CD8-positive, alpha-beta memory T cell (primary cell): ENCODE measurements around the gene BCL7A. TPM values are rescaled to one million over a fixed set of nuclear protein-coding genes. Genes with fewer than 3 reads are reported as not detected.
A peak's percentile ranks its signal among the peaks of the same experiment; 100 is the strongest.

Experiments
- CTCF ChIA-PET: fragments of 350-600 bp; sonication (Branson Sonifier 250); formaldehyde crosslinking; loops from one replicate; lab custom pipeline; 2021; ENCODE audit warnings: antibody characterized with exemption; lab: Charles Lee
- POLR2A ChIA-PET: fragments of 350-600 bp; sonication (Branson Sonifier 250); formaldehyde crosslinking; loops from one replicate; lab custom pipeline; 2021; ENCODE audit warnings: antibody characterized with exemption; lab: Charles Lee
- DNase-seq, 5 donors: peaks; one replicate each; pipeline versions ENCODE4 v3.0.0 to v3.0.0-alpha.2; 2020 to 2022; ENCODE audit warnings: mixed read lengths in 1 of 5
- H3K27ac ChIP-seq: one replicate; pipeline ENCODE4 v1.7.0; 2013; ENCODE audit warnings: low read depth, mild to moderate bottlenecking, low read length, moderate library complexity
- H3K27me3 ChIP-seq: 2 replicates; pipeline ENCODE4 v1.7.0; 2013; ENCODE audit warnings: low read length, mild to moderate bottlenecking; ENCODE audit not compliant: insufficient read depth, poor library complexity, severe bottlenecking
- H3K36me3 ChIP-seq: 2 replicates; pipeline ENCODE4 v1.7.0; 2013; ENCODE audit warnings: mild to moderate bottlenecking, low read length, moderate library complexity; ENCODE audit not compliant: insufficient read depth
- H3K4me1 ChIP-seq: 2 replicates; pipeline ENCODE4 v1.7.0; 2013; ENCODE audit warnings: mild to moderate bottlenecking, low read length, moderate library complexity; ENCODE audit not compliant: insufficient read depth
- H3K4me3 ChIP-seq: 2 replicates; pipeline ENCODE4 v1.7.0; 2013; ENCODE audit warnings: mild to moderate bottlenecking, low read length
- H3K9me3 ChIP-seq: 2 replicates; pipeline ENCODE4 v1.7.0; 2013; ENCODE audit warnings: mild to moderate bottlenecking, low read length
- H3K27ac Mint-ChIP-seq, 8 donors: one replicate each; pipeline ENCODE4 v1.8.0; 2020 to 2021; ENCODE audit warnings: mixed read lengths in 8 of 8, mild to moderate bottlenecking in 6 of 8, inconsistent platforms in 3 of 8, moderate library complexity in 3 of 8
- H3K27me3 Mint-ChIP-seq, 2 donors: one replicate each; pipeline ENCODE4 v1.8.0; 2020 to 2021; ENCODE audit warnings: mixed read lengths in 2 of 2, mild to moderate bottlenecking in 1 of 2, moderate library complexity in 1 of 2
- H3K36me3 Mint-ChIP-seq, 3 donors: one replicate each; pipeline ENCODE4 v1.8.0; 2020 to 2021; ENCODE audit warnings: mixed read lengths in 3 of 3, inconsistent platforms in 1 of 3, mild to moderate bottlenecking in 1 of 3
- H3K4me1 Mint-ChIP-seq, 3 donors: one replicate each; pipeline ENCODE4 v1.8.0; 2020 to 2021; ENCODE audit warnings: mixed read lengths in 3 of 3, inconsistent platforms in 1 of 3, mild to moderate bottlenecking in 1 of 3
- H3K4me3 Mint-ChIP-seq, 7 donors: one replicate each; pipeline ENCODE4 v1.8.0; 2020 to 2021; ENCODE audit warnings: mixed read lengths in 7 of 7, mild to moderate bottlenecking in 6 of 7, moderate library complexity in 4 of 7, inconsistent platforms in 2 of 7
- H3K9me3 Mint-ChIP-seq, 5 donors: one replicate each; pipeline ENCODE4 v1.8.0; 2020 to 2022; ENCODE audit warnings: mixed read lengths in 5 of 5, mild to moderate bottlenecking in 3 of 5, moderate library complexity in 2 of 5, inconsistent platforms in 1 of 5
- polyA plus RNA-seq: library from polyadenylated mRNA; unstranded; fragments of 300-500 nt; fragmentation: Illumina TruSeq; gene quantifications from one replicate; pipeline ENCODE4 v1.2.3, GENCODE V29; 2021
- total RNA-seq, 2 experiments: library from RNA; stranded (reverse); gene quantifications; one replicate each; pipeline ENCODE4 v1.2.3, GENCODE V29; 2021

BCL7A gene
- total and polyA plus RNA-seq, 3 experiments from 2014 or later, result 2.5 to 3.3 (median 3.0) TPM

DNA sequence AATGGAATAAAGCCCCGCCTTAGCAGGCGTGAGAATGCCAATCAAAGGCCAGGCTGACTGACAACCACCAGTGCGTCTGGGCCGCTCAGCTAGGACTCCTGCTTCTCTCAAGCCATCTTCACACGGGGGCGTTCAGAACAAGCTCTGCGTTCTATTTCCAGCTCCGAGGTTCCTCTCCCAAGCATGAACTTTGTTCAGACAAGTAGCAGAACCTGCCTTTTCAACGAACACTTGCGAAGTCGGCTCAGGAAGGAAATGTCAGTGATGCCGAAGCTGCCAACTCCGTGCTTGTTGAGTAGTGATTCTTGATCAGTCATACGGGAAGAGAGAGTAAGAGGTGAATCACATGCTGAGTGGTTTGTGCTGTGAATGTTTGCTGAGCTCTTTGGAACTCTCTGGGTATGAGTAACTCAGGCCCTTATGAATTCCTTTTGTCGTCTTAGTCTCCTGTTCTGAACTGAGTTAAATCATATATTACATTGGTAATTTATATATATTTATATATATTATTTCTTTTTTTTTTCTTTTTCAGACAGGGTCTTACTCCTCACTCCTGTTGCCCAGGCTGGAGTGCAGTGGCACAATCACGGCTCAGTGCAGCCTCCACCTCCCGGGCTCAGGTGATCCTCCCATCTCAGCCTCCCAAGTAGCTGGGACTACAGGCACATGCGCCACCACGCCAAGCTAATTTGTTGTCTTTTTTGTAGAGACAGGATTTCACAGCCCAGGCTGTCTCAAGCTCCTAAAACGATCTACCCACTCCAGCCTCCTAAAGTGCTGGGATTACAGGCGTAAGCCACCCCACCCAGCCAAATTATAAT lies 29.4 kb upstream of the BCL7A start:
- H3K9me3 ChIP-seq, result no peaks in the 10 kb centered on the region
- peaks cover 5 to 14% (median 6%) of the 10 kb centered on the region in 3 donors for H3K4me1 Mint-ChIP-seq
- H3K36me3 Mint-ChIP-seq, result no peaks in the 10 kb centered on the region
- CTCF ChIA-PET, result interaction anchor here (1.2 kb wide), 1 partner anchor 15 kb away, joined by 4 read pairs; no protein-coding TSS in a partner anchor
- no peaks in the 10 kb centered on the region for H3K27me3 ChIP-seq
- no peaks in the 10 kb centered on the region for H3K9me3 Mint-ChIP-seq
- H3K27ac ChIP-seq, result no peak overlapping the region
- peak overlapping the region in 5 of 7 donors; percentile 26 to 65 (median 44) for H3K4me3 Mint-ChIP-seq
- no peak overlapping the region for H3K4me3 ChIP-seq
- no peaks in the 10 kb centered on the region for H3K36me3 ChIP-seq
- H3K27me3 Mint-ChIP-seq, result peaks cover 1 to 6% of the 10 kb centered on the region in 2 donors
- peak in 1 of 5 donors; percentile 12 for DNase-seq
- H3K4me1 ChIP-seq, result peaks cover 5% of the 10 kb centered on the region
- POLR2A ChIA-PET, result interaction anchor here (0.6 to 1.1 kb wide), 2 partner anchors 21 to 100 kb away, joined by 4 to 12 read pairs; no protein-coding TSS in a partner anchor
- peak overlapping the region in 4 of 8 donors; percentile 40 to 79 (median 64) for H3K27ac Mint-ChIP-seq

DNA sequence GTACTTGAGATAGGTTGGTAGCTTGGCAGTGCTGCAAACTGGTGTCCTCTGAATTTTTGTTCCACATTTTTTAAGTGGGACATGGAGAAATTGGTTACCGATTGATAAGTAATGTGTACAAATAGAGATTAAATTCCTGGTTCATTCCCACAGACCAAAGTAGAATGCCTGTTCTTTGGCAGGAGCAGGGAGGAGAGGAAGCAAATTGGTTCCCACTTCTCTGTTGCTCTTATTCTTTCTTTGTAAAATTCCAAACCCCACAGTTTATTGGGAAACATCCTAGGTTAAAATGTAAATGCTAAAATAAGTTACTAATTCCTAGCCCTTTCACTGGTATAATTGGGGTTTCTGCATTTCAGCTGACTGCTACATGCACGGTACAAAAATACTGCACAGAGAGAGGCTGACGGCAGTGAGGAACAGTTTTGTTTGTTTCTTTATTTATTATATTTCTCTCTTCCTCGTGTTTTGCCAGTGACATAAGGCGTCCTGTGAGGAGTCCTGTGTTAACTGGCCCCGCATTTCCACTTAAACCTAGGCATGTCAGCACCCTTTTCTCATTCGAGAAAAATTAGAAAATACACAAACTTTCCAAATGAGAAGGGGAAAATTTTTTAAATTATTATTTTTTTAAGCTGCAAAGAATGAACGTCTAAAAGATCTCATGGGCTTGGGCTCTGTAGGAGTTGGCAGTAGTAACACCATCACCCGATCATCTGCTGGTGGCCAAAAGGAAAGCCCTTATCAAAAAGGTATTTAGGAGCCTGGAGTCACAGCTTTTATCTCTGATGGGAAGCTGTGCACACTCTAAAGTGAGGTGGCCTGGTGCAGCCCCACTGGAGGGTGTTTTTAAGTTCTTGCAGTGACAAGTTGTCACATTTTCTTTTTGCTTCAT lies 25.4 kb upstream of the BCL7A start:
- Histone ChIP-seq H3K4me1 (peaks cover 5% of the 10 kb centered on the region), H3K9me3 (no peaks in the 10 kb centered on the region), H3K27me3 (no peaks in the 10 kb centered on the region), H3K36me3 (no peaks in the 10 kb centered on the region), H3K4me3 (no peak overlapping the region), H3K27ac (no peak overlapping the region)
- Mint-ChIP-seq H3K4me1 (peaks cover 4 to 6% (median 5%) of the 10 kb centered on the region in 3 donors), H3K9me3 (peaks cover 3 to 10% (median 5%) of the 10 kb centered on the region in 5 donors), H3K27ac (peak overlapping the region in 1 of 8 donors; percentile 24), H3K36me3 (peaks cover 0 to 4% (median 0%) of the 10 kb centered on the region in 3 donors), H3K27me3 (peaks cover 11% of the 10 kb centered on the region in 2 donors), H3K4me3 (no peak overlapping the region)
- ChIA-PET CTCF (interaction anchor here (1.6 kb wide), 1 partner anchor 25 kb away, joined by 3 read pairs; the partner anchor contains the start of gene BCL7A), POLR2A (no interaction called here)
- DNase-seq, result no peak

DNA sequence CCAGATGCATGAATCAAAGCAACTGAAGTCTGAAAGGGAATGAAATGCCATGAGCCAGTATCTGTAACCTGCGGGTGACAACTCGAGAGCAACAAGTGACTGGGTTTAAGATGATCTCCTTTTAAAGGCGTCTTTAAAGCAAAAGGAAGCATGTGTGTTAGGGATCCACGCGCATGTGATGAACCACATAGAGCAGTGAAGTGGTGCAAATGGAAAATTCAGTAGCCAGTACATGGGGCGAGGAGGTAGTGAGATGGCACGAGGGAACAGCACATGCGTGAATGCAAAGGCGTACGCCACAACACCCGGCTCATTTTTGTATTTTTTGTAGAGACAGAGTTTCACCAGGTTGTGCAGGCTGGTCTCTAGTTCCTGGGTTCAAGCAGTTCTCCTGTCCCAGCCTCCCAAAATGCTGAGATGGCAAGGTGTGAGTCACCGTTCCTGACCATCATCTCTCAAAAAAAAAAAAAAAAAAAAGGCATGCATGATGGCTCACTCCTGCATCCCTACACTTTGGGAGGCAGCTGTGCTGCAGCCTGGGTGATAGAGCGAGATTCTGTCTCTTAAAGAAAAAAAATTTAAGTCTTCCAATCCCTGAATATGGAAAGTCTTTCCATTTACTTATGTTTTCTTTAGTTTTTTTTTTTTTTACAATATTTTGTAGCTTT lies 24.6 kb upstream of the BCL7A start:
- peaks cover 3 to 10% (median 5%) of the 10 kb centered on the region in 5 donors for H3K9me3 Mint-ChIP-seq
- peaks cover 0 to 4% (median 0%) of the 10 kb centered on the region in 3 donors for H3K36me3 Mint-ChIP-seq
- Histone ChIP-seq H3K4me3 (no peak overlapping the region), H3K9me3 (no peaks in the 10 kb centered on the region), H3K27ac (no peak overlapping the region), H3K27me3 (no peaks in the 10 kb centered on the region), H3K4me1 (peaks cover under 1% of the 10 kb centered on the region), H3K36me3 (no peaks in the 10 kb centered on the region)
- H3K4me1 Mint-ChIP-seq, result peaks cover 2 to 3% (median 2%) of the 10 kb centered on the region in 3 donors
- no peak overlapping the region for H3K4me3 Mint-ChIP-seq
- H3K27me3 Mint-ChIP-seq, result peaks cover 11% of the 10 kb centered on the region in 2 donors
- DNase-seq, result no peak
- POLR2A ChIA-PET, result no interaction called here
- CTCF ChIA-PET, result interaction anchor here (1.6 kb wide), 1 partner anchor 24 kb away, joined by 3 read pairs; the partner anchor contains the start of gene BCL7A
- H3K27ac Mint-ChIP-seq, result no peak overlapping the region

DNA sequence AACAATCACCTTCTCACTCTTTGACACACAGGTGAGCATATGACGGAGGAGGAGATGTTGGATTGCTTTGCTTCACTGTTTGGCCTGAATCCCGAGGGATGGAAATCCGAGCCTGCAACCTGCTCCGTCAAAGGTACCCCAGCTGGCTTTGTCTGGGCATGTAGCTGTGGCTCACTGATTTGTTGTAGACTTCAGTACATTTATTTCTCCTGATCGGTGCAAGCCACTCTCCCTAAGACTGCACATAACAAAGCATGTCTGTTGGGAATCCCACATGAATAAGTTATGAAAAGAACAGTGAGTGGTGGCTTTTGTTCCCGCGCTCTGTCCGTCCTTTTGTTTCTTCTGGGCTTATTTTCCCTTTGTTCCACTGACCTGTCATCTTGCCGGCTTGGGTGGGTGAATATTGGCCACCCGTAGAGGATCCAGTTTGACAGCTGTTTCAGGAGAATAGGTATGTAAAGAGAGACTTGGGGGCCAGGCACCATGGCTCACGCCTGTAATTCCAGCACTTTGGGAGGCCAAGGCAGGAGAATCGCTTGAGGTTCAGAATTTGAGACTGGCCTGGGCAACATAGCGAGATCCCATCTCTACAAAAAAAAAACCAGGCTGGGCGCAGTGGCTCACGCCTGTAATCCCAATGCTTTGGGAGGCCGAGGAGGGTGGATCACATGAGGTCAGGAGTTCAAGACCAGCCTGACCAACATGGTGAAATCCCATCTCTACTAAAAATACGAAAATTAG lies 20.0 kb upstream of the BCL7A start:
- CTCF ChIA-PET, result no interaction called here
- POLR2A ChIA-PET, result no interaction called here

DNA sequence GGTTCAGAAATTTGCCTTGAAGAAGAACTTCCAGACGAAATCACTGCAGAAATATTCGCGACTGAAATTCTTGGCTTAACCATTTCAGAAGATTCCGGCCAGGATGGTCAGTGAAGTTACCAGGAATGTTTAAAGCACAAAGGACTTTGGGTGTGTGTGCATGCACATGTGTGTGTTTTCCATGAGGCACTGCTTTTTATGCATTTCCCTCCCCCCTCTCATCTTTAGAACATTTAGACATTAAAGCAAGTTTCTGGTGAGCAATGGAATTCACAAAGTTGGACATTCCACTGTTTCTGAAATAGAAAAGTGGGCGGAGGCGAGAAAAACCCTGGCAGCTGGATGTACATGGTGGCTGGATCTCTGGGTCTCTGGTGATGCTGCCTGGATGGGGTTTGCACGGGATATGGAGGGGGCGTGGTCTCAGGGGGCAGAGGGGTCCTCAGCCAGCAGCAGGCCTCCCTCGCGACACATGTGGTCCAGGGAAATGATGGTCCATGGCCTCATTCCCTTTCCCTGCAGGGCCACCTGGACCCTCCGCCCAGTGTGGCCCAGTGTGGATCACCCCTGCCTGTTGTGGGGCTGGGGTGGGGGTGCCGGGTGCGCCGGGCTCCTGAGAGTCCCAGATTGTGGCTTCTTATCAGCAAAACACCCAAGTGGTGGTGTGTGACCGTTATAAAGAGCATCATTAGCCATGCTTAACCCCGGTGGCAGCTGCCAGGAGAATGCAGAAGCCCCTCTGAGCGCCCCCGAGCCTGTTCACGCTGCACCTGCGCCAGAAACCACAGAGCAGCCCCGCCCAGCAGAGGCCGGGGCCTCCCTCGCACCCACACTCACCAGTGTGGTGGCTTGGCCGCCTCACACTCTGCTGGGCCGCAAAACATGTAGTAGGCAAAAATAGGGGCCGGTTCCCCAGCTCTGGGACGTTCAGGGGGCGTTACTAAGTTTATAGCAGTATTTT lies 17.8 kb upstream of the BCL7A start:
- Mint-ChIP-seq H3K27me3 (peaks cover 6 to 8% of the 10 kb centered on the region in 2 donors), H3K27ac (peak overlapping the region in 1 of 8 donors; percentile 47), H3K4me3 (peak overlapping the region in 4 of 7 donors; percentile 32 to 60 (median 38)), H3K9me3 (peaks cover 3 to 5% (median 4%) of the 10 kb centered on the region in 5 donors), H3K36me3 (peaks cover 0 to 4% (median 0%) of the 10 kb centered on the region in 3 donors), H3K4me1 (peaks cover 25 to 42% (median 37%) of the 10 kb centered on the region in 3 donors)
- Histone ChIP-seq H3K9me3 (no peaks in the 10 kb centered on the region), H3K4me3 (no peak overlapping the region), H3K4me1 (peaks cover 25% of the 10 kb centered on the region), H3K27ac (no peak overlapping the region), H3K36me3 (no peaks in the 10 kb centered on the region), H3K27me3 (no peaks in the 10 kb centered on the region)
- ChIA-PET POLR2A (no interaction called here), CTCF (no interaction called here)
- peak in 1 of 5 donors; percentile 25 for DNase-seq

More for the DNA sequence above, 20.0 kb upstream of the BCL7A start:
- H3K36me3 Mint-ChIP-seq, result peaks cover 0 to 4% (median 0%) of the 10 kb centered on the region in 3 donors
- H3K27ac Mint-ChIP-seq, result peak overlapping the region in 1 of 8 donors; percentile 52
- no peak overlapping the region for H3K4me3 Mint-ChIP-seq
- Histone ChIP-seq H3K36me3 (no peaks in the 10 kb centered on the region), H3K4me1 (peaks cover 15% of the 10 kb centered on the region), H3K4me3 (no peak overlapping the region), H3K27ac (no peak overlapping the region), H3K9me3 (no peaks in the 10 kb centered on the region), H3K27me3 (no peaks in the 10 kb centered on the region)
- no peak for DNase-seq
- peaks cover 3 to 10% (median 5%) of the 10 kb centered on the region in 5 donors for H3K9me3 Mint-ChIP-seq
- H3K4me1 Mint-ChIP-seq, result peaks cover 15 to 31% (median 27%) of the 10 kb centered on the region in 3 donors
- peaks cover 10% of the 10 kb centered on the region in 2 donors for H3K27me3 Mint-ChIP-seq

DNA sequence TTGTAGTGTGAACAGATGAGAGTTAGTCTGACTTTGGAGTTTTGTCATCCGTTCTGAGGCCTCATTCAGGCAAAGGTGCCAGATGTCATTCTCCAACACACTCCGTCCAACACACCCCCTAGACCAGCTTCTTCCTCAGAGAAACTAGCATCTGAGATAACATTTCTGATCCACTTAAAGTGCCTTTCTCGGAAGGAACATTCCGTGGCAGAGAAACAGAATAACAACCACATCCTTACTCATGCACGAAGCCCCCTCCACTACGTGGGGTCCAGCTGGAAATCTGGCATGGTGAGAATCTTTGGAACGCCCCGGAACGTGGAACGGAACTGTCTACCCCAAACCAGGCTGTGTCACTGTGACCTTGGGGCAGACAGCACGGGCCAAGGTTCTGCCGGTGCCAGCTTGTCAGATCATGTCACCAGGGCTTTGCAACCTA lies 17.0 kb upstream of the BCL7A start:
- peak overlapping the region in 1 of 8 donors; percentile 47 for H3K27ac Mint-ChIP-seq
- peaks cover 25% of the 10 kb centered on the region for H3K4me1 ChIP-seq
- no peak overlapping the region for H3K4me3 ChIP-seq
- H3K36me3 ChIP-seq, result no peaks in the 10 kb centered on the region
- H3K9me3 Mint-ChIP-seq, result peaks cover 1 to 3% (median 1%) of the 10 kb centered on the region in 5 donors
- H3K36me3 Mint-ChIP-seq, result peaks cover 0 to 1% (median 0%) of the 10 kb centered on the region in 3 donors
- peaks cover 25 to 42% (median 37%) of the 10 kb centered on the region in 3 donors for H3K4me1 Mint-ChIP-seq
- ChIA-PET CTCF (interaction anchor here (1.9 kb wide), 1 partner anchor 86 kb away, joined by 5 read pairs; the partner anchor contains the start of gene CFAP251), POLR2A (no interaction called here)
- H3K27me3 Mint-ChIP-seq, result peaks cover 4 to 5% of the 10 kb centered on the region in 2 donors
- no peak overlapping the region for H3K27ac ChIP-seq
- H3K27me3 ChIP-seq, result no peaks in the 10 kb centered on the region
- peak overlapping the region in 5 of 7 donors; percentile 4 to 60 (median 32) for H3K4me3 Mint-ChIP-seq
- H3K9me3 ChIP-seq, result no peaks in the 10 kb centered on the region
- DNase-seq, result no peak
